Measurements from ENCODE around the gene FRMD5.

DNA sequence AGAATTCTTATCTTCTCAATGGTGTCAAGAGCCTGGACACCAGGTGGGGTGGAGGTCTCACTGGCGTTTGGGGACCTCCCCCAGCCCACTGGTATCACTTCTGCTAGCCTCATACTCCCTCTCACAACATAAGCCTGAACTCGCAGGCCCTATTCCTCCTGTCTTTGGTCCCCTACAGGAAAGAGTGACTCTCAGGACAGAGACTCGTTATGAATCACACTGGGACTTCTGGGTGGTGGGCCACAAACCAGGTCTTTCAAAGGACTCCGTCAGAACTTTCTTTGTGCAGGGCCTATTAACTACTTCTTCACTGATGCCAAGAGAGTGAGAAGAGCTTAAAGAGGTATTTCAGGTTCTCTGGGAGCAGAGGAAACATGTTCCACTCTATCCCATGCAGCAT is 267.9 kb downstream of the FRMD5 start:
- no peak for TF ChIP-seq CTCF (IDR thresholded peaks at IDR 0.05; ENCODE audit: low read depth, low read length, poor library complexity, severe bottlenecking)
- TF ChIP-seq EZH2phosphoT487 (IDR thresholded peaks at IDR 0.05; ENCODE audit: borderline replicate concordance, low read length), result no peak
